K562 (cell line): ENCODE results near the gene NAT9. TPM values are rescaled to one million over a fixed set of nuclear protein-coding genes. Genes with fewer than 3 reads are reported as not detected.

Source experiments
- ATAC-seq: fragments of 200-7000 bp; cut with Tn5 transposase; 3 replicates; pipeline ENCODE4 v1.9.1; 2020; ENCODE audit warnings: moderate library complexity
- BruUV-seq: library from RNA; stranded (reverse); fragments of 400-500 nt; replicated peaks from 2 replicates; lab custom pipeline; 2021; lab: Mats Ljungman, UMichigan
- CTCF ChIA-PET: fragments of 300-600 bp; formaldehyde crosslinking; extraction: SDS; loops from one replicate; lab custom pipeline; 2021; ENCODE audit warnings: low intra/inter-chr PET ratio; lab: Yijun Ruan, JAX
- POLR2A ChIA-PET: fragments of 300-600, 350-650 bp; sonication (Branson Sonifier 250); formaldehyde crosslinking; extraction: SDS; loops from one replicate; lab custom pipeline; 2021; ENCODE audit warnings: antibody characterized with exemption, inconsistent platforms; lab: Yijun Ruan, JAX
- DNase-seq, 4 experiments: peaks; one replicate each; pipeline versions ENCODE4 v3.0.0 to v3.0.0-alpha.2; 2011 to 2018; ENCODE audit warnings: low spot score in 3 of 4, mixed read lengths in 3 of 4; ENCODE audit errors: extremely low read depth in 1 of 4
- FAIRE-seq: peaks from 2 replicates; lab custom pipeline; 2011; peaks lifted over from hg19 to GRCh38; lab: Jason Lieb, UNC
- H2AFZ ChIP-seq: 2 replicates; pipeline ENCODE4 v1.6.0; 2011; ENCODE audit warnings: low read depth, low read length, control low read depth, inconsistent platforms
- H3K27ac ChIP-seq: fragments of 200-600 bp; 3 replicates; pipeline ENCODE4 v1.8.0; 2011; ENCODE audit warnings: low read depth, mild to moderate bottlenecking, control low read depth, inconsistent platforms, low read length, moderate library complexity, mixed read lengths; ENCODE audit errors: extremely low read depth
- H3K27me3 ChIP-seq, 2 experiments: fragments of 300-600 bp in 1 of 2; 2 replicates in 1 of 2; 3 replicates in 1 of 2; pipeline versions ENCODE4 v1.6.0 to v1.8.0; 2011; ENCODE audit warnings: inconsistent platforms in 2 of 2, low read length in 2 of 2, mild to moderate bottlenecking in 1 of 2, mixed read lengths in 1 of 2, moderate library complexity in 1 of 2; ENCODE audit not compliant: control insufficient read depth in 2 of 2, insufficient read depth in 2 of 2
- H3K36me3 ChIP-seq: fragments of 300-600 bp; 3 replicates; pipeline ENCODE4 v1.8.0; 2011; ENCODE audit warnings: mild to moderate bottlenecking, low read length, inconsistent platforms; ENCODE audit not compliant: control insufficient read depth, insufficient read depth
- H3K4me1 ChIP-seq, 2 experiments: fragments of 200-600 bp in 1 of 2; replicated peaks in 1 of 2; 2 replicates in 1 of 2; 3 replicates in 1 of 2; pipeline versions ENCODE4 v1.5.1 to v1.8.0; 2011; ENCODE audit warnings: inconsistent platforms in 2 of 2, low read length in 2 of 2, mild to moderate bottlenecking in 1 of 2, mixed read lengths in 1 of 2, moderate library complexity in 1 of 2; ENCODE audit not compliant: control insufficient read depth in 2 of 2, insufficient read depth in 2 of 2
- H3K4me2 ChIP-seq: 2 replicates; pipeline ENCODE4 v1.6.1; 2011; ENCODE audit warnings: low read length, control low read depth, inconsistent platforms, mixed read lengths; ENCODE audit not compliant: insufficient read depth
- H3K4me3 ChIP-seq: fragments of 200-600 bp; sonication (generic), shearing (Covaris generic); 2 replicates; pipeline ENCODE4 v1.5.1; 2016; ENCODE audit warnings: control low read depth, inconsistent platforms
- H3K79me2 ChIP-seq: fragments of 200-600 bp; 3 replicates; pipeline ENCODE4 v1.8.0; 2011; ENCODE audit warnings: low read length, inconsistent platforms; ENCODE audit not compliant: control insufficient read depth, insufficient read depth
- H3K9ac ChIP-seq, 2 experiments: 2 replicates each; pipeline versions ENCODE4 v1.6.0 to v1.6.1; 2011; ENCODE audit warnings: low read depth in 2 of 2, low read length in 2 of 2, control low read depth in 1 of 2, inconsistent platforms in 1 of 2, mild to moderate bottlenecking in 1 of 2, mixed read lengths in 1 of 2; ENCODE audit not compliant: insufficient read depth in 1 of 2
- H3K9me1 ChIP-seq: one replicate; pipeline ENCODE4 v1.6.0; 2011; ENCODE audit warnings: inconsistent platforms, mild to moderate bottlenecking, low read length, moderate library complexity; ENCODE audit not compliant: control insufficient read depth, insufficient read depth
- H3K9me3 ChIP-seq: replicated peaks from 2 replicates; pipeline ENCODE4 v1.5.1; 2011; ENCODE audit warnings: low read depth, low read length, inconsistent platforms; ENCODE audit not compliant: control insufficient read depth, insufficient read depth
- H4K20me1 ChIP-seq: replicated peaks from 2 replicates; pipeline ENCODE4 v1.6.1; 2011; ENCODE audit warnings: low read length, inconsistent platforms, mixed read lengths; ENCODE audit not compliant: control insufficient read depth, insufficient read depth
- ETV1 ChIP-seq: fragments of 450-650 bp; conservative IDR thresholded peaks from 2 replicates; pipeline ENCODE4 v1.6.1; 2016; ENCODE audit warnings: missing genetic modification characterization, control low read depth, low read depth, missing compliant biosample characterization
- GTF2F1 ChIP-seq: IDR thresholded peaks from 2 replicates; pipeline ENCODE4 v1.6.1; 2011; ENCODE audit warnings: low read depth, low read length, improper control_type of control experiment
- HDAC8 ChIP-seq: fragments of 450-650 bp; IDR thresholded peaks from 2 replicates; pipeline ENCODE4 v1.6.1; 2016; ENCODE audit warnings: mild to moderate bottlenecking, missing genetic modification characterization, moderate library complexity, missing compliant biosample characterization
- POLR2AphosphoS5 ChIP-seq: IDR thresholded peaks from 2 replicates; pipeline ENCODE4 v1.6.1; 2011; ENCODE audit warnings: mild to moderate bottlenecking, low read depth, low read length, moderate library complexity; ENCODE audit not compliant: control insufficient read depth, insufficient read depth
- RBM17 ChIP-seq: fragments of 200-400 bp; formaldehyde crosslinking; IDR thresholded peaks from 2 replicates; pipeline ENCODE4 v1.6.1; 2017; ENCODE audit warnings: low read depth, mild to moderate bottlenecking, low read length, borderline replicate concordance
- TCF7 ChIP-seq: sonication (generic); IDR thresholded peaks from 2 replicates; pipeline ENCODE4 v1.6.1; 2016; ENCODE audit warnings: antibody characterized with exemption, borderline replicate concordance
- TOE1 ChIP-seq, 2 experiments: fragments of 450-650 bp in 1 of 2; sonication (generic) in 1 of 2; formaldehyde crosslinking in 1 of 2; IDR thresholded peaks; 2 replicates each; pipeline versions ENCODE4 v1.7.1 to v1.8.0; 2016 to 2022; ENCODE audit warnings: borderline replicate concordance in 2 of 2, mild to moderate bottlenecking in 2 of 2, antibody characterized with exemption in 1 of 2, inconsistent platforms in 1 of 2, low read depth in 1 of 2, missing genetic modification reagents in 1 of 2, moderate library complexity in 1 of 2
- WGBS: fragments of 100-300 bp; shearing (Covaris generic); methylation state at CpG from one replicate; pipeline ENCODE4 v1.1.6; 2016; ENCODE audit warnings: low coverage, mixed read lengths; ENCODE audit not compliant: insufficient coverage; ENCODE audit errors: missing lambda C conversion rate; 5-methylcytosine and 5-hydroxymethylcytosine counted together
- in situ Hi-C: fragments of 300-500 bp; cut with MboI; formaldehyde crosslinking; loops from 4 replicates; pipeline ENCODE4 v1.15.0; 2018; ENCODE audit warnings: inconsistent platforms, mixed read lengths
- intact Hi-C: fragments of 100-400 bp; cut with micrococcal nuclease; formaldehyde crosslinking; loops from 2 replicates; pipeline ENCODE4 v1.14.2; 2022
- polyA plus RNA-seq, 8 experiments: library from polyadenylated mRNA; depleted of rRNA in 4 of 8; stranded (reverse) in 5 of 8; unstranded in 3 of 8; fragments of >200 nt; fragmentation: Nextera tagmentation in 2 of 8; fragmentation: Illumina TruSeq in 1 of 8; extraction: Ambion mirVana in 2 of 8; extraction: Trizol in 1 of 8; gene quantifications; 2 replicates each; pipeline versions ENCODE4 v1.2.1 to v1.2.3, GENCODE V29; 2011 to 2014; ENCODE audit warnings: inconsistent platforms in 1 of 8, missing spikeins in 1 of 8
- total RNA-seq, 7 experiments: library from RNA; depleted of rRNA in 6 of 7; stranded (reverse); fragments of >200 nt in 6 of 7; fragmentation: Illumina TruSeq in 2 of 7; extraction: Trizol in 2 of 7; gene quantifications; 2 replicates each; pipeline versions ENCODE4 v1.2.1 to v1.2.3, GENCODE V29; 2011 to 2021; ENCODE audit warnings: low replicate concordance in 1 of 7

The NAT9 gene
- total and polyA plus RNA-seq, 9 of the 15 experiments (the other 6 are each of a cell fraction or from before 2014, with no cell fraction given) = 4.2 to 63.6 (median 40.8) TPM

- TF ChIP-seq ETV1 (tag) (no peak), TCF7 (no peak), POLR2AphosphoS5 (no peak), HDAC8 (tag) (no peak), RBM17 (no peak)
Measured at GRCh38 chr17:74773414-74773813, 2.7 kb downstream of the NAT9 start (continued).

- in situ Hi-C loops = no loop called here
- no peak for FAIRE-seq
- no peak overlapping the region for H2AFZ ChIP-seq
Measured at GRCh38 chr17:74772053-74772452, 4.1 kb downstream of the NAT9 start.

More at GRCh38 chr17:74772053-74772452, 4.1 kb downstream of the NAT9 start:
- 95% methylated on average over 11 of the region's 13 CpGs for WGBS
- CTCF ChIA-PET = interaction anchor here (3.6 kb wide), 1 partner anchor 27 kb away, joined by 41 read pairs; no protein-coding TSS in a partner anchor
- H3K4me2 ChIP-seq = no peak overlapping the region
- H3K9me1 ChIP-seq = no peaks in the 10 kb centered on the region
- POLR2A ChIA-PET = interaction anchor here (0.8 to 1.4 kb wide), 2 partner anchors 7 to 22 kb away, joined by 3 to 4 read pairs; no protein-coding TSS in a partner anchor
- no peak overlapping the region for H3K27ac ChIP-seq
- TF ChIP-seq GTF2F1 = no peak
- no peak for TF ChIP-seq TOE1 (IDR thresholded peaks at IDR 0.05; ENCODE audit: borderline replicate concordance)
- no peak for TF ChIP-seq TOE1 (CRISPR knock-in tag; IDR thresholded peaks at IDR 0.05; ENCODE audit: borderline replicate concordance, low read depth)
- intact Hi-C loops = no loop called here
- H3K9me3 ChIP-seq = no peaks in the 10 kb centered on the region
- no peak overlapping the region for H3K9ac ChIP-seq
- peaks cover 69% of the 10 kb centered on the region for H3K36me3 ChIP-seq
- H3K4me1 ChIP-seq = peaks cover under 1 to 13% of the 10 kb centered on the region in 2 experiments; a peak in 3 of 5 replicates
- no peaks in the 10 kb centered on the region for H3K27me3 ChIP-seq
- H4K20me1 ChIP-seq = peaks cover 17% of the 10 kb centered on the region
- BruUV-seq = no TSS peak
- DNase-seq (no peak), ATAC-seq (no peak)
- H3K79me2 ChIP-seq = peaks cover 27% of the 10 kb centered on the region
- H3K4me3 ChIP-seq = no peak overlapping the region
